RCC 7860 (cell line): Measurements from ENCODE around the gene SFTPD.

ENCODE experiments used
- DNase-seq: peaks from one replicate; pipeline ENCODE4 v3.0.0-alpha.2; 2015; ENCODE audit warnings: low spot score
- FAIRE-seq: peaks from 2 replicates; lab custom pipeline; 2012; peaks lifted over from hg19 to GRCh38; lab: Jason Lieb, UNC

SFTPD gene

GRCh38 chr10:79946271-79947082, 2.4 kb downstream of the SFTPD start:
- FAIRE-seq = no peak
- DNase-seq = no peak

GRCh38 chr10:79944428-79945395, 4.2 kb downstream of the SFTPD start:
- no peak for FAIRE-seq

GRCh38 chr10:79943871-79944270, 5.0 kb downstream of the SFTPD start:
- no peak for FAIRE-seq

More at GRCh38 chr10:79944428-79945395, 4.2 kb downstream of the SFTPD start:
- no peak for DNase-seq

GRCh38 chr10:79942261-79943185, 6.4 kb downstream of the SFTPD start:
- no peak for FAIRE-seq

More at GRCh38 chr10:79943871-79944270, 5.0 kb downstream of the SFTPD start:
- no peak for DNase-seq

GRCh38 chr10:79941585-79942210, 7.2 kb downstream of the SFTPD start:
- no peak for FAIRE-seq

More at GRCh38 chr10:79942261-79943185, 6.4 kb downstream of the SFTPD start:
- no peak for DNase-seq

GRCh38 chr10:79941146-79941545, 7.8 kb downstream of the SFTPD start:
- FAIRE-seq = no peak

More at GRCh38 chr10:79941585-79942210, 7.2 kb downstream of the SFTPD start:
- DNase-seq = no peak

GRCh38 chr10:79940431-79940830, 8.5 kb downstream of the SFTPD start:
- DNase-seq (no peak), FAIRE-seq (no peak)

More at GRCh38 chr10:79941146-79941545, 7.8 kb downstream of the SFTPD start:
- DNase-seq = no peak

- no peak for FAIRE-seq
- no peak for DNase-seq
Observed at GRCh38 chr10:79939969-79940368, 8.9 kb downstream of the SFTPD start.

- no peak for DNase-seq
- no peak for FAIRE-seq
Observed at GRCh38 chr10:79938728-79939406, 10.0 kb downstream of the SFTPD start.

- no peak for FAIRE-seq
- DNase-seq = no peak
Observed at GRCh38 chr10:79937701-79938151, 11.2 kb downstream of the SFTPD start.

GRCh38 chr10:79936625-79937615, 12.0 kb downstream of the SFTPD start:
- FAIRE-seq (no peak), DNase-seq (no peak)

GRCh38 chr10:79933961-79934360, 14.9 kb downstream of the SFTPD start:
- FAIRE-seq (no peak), DNase-seq (no peak)

- FAIRE-seq (no peak), DNase-seq (no peak)
Observed at GRCh38 chr10:79932841-79933379, 16.0 kb downstream of the SFTPD start.

- FAIRE-seq (no peak), DNase-seq (no peak)
Observed at GRCh38 chr10:79932307-79932706, 16.6 kb downstream of the SFTPD start.

- FAIRE-seq (no peak), DNase-seq (no peak)
Observed at GRCh38 chr10:79930751-79931150, 18.2 kb downstream of the SFTPD start.

- no peak for FAIRE-seq
Observed at GRCh38 chr10:79930267-79930666, 18.6 kb downstream of the SFTPD start.

GRCh38 chr10:79929409-79929904, 19.4 kb downstream of the SFTPD start:
- FAIRE-seq = no peak

More at GRCh38 chr10:79930267-79930666, 18.6 kb downstream of the SFTPD start:
- no peak for DNase-seq

More at GRCh38 chr10:79929409-79929904, 19.4 kb downstream of the SFTPD start:
- DNase-seq = peak; percentile 49
